Mesenchymal stem cell (in vitro differentiated cells and primary cell): ENCODE data around the gene SFN.
"Not testable (repeated sequence)": the region's sequence is repeated elsewhere in the genome, so short reads cannot be mapped to it uniquely, and the experiment has no call there.

ENCODE experiments used
- DNase-seq: peaks from one replicate; pipeline ENCODE4 v3.0.0-alpha.2; 2013
- H2AFZ ChIP-seq: one replicate; pipeline ENCODE4 v1.6.1; 2013; ENCODE audit warnings: low read depth, mild to moderate bottlenecking, control low read depth, inconsistent platforms, low read length, moderate library complexity
- H2AK5ac ChIP-seq: 2 replicates; pipeline ENCODE4 v1.6.1; 2013; ENCODE audit warnings: low read length, moderate library complexity, mild to moderate bottlenecking, inconsistent platforms; ENCODE audit not compliant: severe bottlenecking
- H2BK120ac ChIP-seq: one replicate; pipeline ENCODE4 v1.6.1; 2013; ENCODE audit warnings: low read depth, mild to moderate bottlenecking, inconsistent platforms, low read length, moderate library complexity
- H2BK12ac ChIP-seq, 2 experiments: one replicate each; pipeline ENCODE4 v1.6.1; 2013; ENCODE audit warnings: inconsistent platforms in 2 of 2, low read length in 2 of 2, mild to moderate bottlenecking in 2 of 2, moderate library complexity in 2 of 2, control low read depth in 1 of 2
- H2BK15ac ChIP-seq: one replicate; pipeline ENCODE4 v1.6.1; 2013; ENCODE audit warnings: mild to moderate bottlenecking, low read depth, inconsistent platforms; ENCODE audit not compliant: poor library complexity, severe bottlenecking
- H2BK5ac ChIP-seq: 2 replicates; pipeline ENCODE4 v1.6.1; 2013; ENCODE audit warnings: low read depth, mild to moderate bottlenecking, low read length, control low read depth, inconsistent platforms; ENCODE audit not compliant: poor library complexity, severe bottlenecking
- H3K14ac ChIP-seq, 2 experiments: one replicate each; pipeline ENCODE4 v1.6.1; 2013; ENCODE audit warnings: inconsistent platforms in 2 of 2, low read length in 2 of 2, control low read depth in 1 of 2, mild to moderate bottlenecking in 1 of 2, moderate library complexity in 1 of 2
- H3K18ac ChIP-seq, 2 experiments: one replicate each; pipeline ENCODE4 v1.6.1; 2013; ENCODE audit warnings: inconsistent platforms in 2 of 2, low read length in 2 of 2, control low read depth in 1 of 2, low read depth in 1 of 2, mild to moderate bottlenecking in 1 of 2
- H3K23ac ChIP-seq, 2 experiments: one replicate each; pipeline ENCODE4 v1.6.1; 2013; ENCODE audit warnings: inconsistent platforms in 2 of 2, low read length in 2 of 2, mild to moderate bottlenecking in 2 of 2, moderate library complexity in 2 of 2, control low read depth in 1 of 2
- H3K27ac ChIP-seq: 2 replicates; pipeline ENCODE4 v1.5.1; 2013; ENCODE audit warnings: mild to moderate bottlenecking, moderate library complexity, low read length, control low read depth, inconsistent platforms; ENCODE audit not compliant: poor library complexity, severe bottlenecking
- H3K27me3 ChIP-seq, 2 experiments: 2 replicates each; pipeline versions ENCODE4 v1.6.1 to v1.7.0; 2013; ENCODE audit warnings: low read length in 2 of 2, mild to moderate bottlenecking in 2 of 2, moderate library complexity in 2 of 2, control low read depth in 1 of 2, inconsistent platforms in 1 of 2; ENCODE audit not compliant: control insufficient read depth in 1 of 2, insufficient read depth in 1 of 2
- H3K36me3 ChIP-seq, 2 experiments: 2 replicates each; pipeline versions ENCODE4 v1.6.1 to v1.7.0; 2013; ENCODE audit warnings: low read length in 2 of 2, control low read depth in 1 of 2, inconsistent platforms in 1 of 2, low read depth in 1 of 2, mild to moderate bottlenecking in 1 of 2; ENCODE audit not compliant: insufficient read depth in 2 of 2, control insufficient read depth in 1 of 2
- H3K4ac ChIP-seq, 2 experiments: one replicate each; pipeline ENCODE4 v1.6.1; 2013; ENCODE audit warnings: inconsistent platforms in 2 of 2, low read length in 2 of 2, mild to moderate bottlenecking in 2 of 2, moderate library complexity in 2 of 2, control low read depth in 1 of 2, low read depth in 1 of 2
- H3K4me1 ChIP-seq: 2 replicates; pipeline ENCODE4 v1.6.1; 2013; ENCODE audit warnings: low read depth, low read length, control low read depth; ENCODE audit not compliant: control insufficient read depth, insufficient read depth
- H3K4me2 ChIP-seq: 2 replicates; pipeline ENCODE4 v1.6.1; 2013; ENCODE audit warnings: low read length, mild to moderate bottlenecking, inconsistent platforms; ENCODE audit not compliant: poor library complexity, severe bottlenecking
- H3K4me3 ChIP-seq, 2 experiments: 2 replicates each; pipeline versions ENCODE4 v1.5.1 to v1.7.0; 2013; ENCODE audit warnings: low read length in 2 of 2, mild to moderate bottlenecking in 2 of 2, control low read depth in 1 of 2, low read depth in 1 of 2; ENCODE audit not compliant: insufficient read depth in 1 of 2
- H3K79me1 ChIP-seq: replicated peaks from 2 replicates; pipeline ENCODE4 v1.6.1; 2013; ENCODE audit warnings: mild to moderate bottlenecking, control low read depth, low read length, inconsistent platforms; ENCODE audit not compliant: poor library complexity, severe bottlenecking
- H3K9ac ChIP-seq: 2 replicates; pipeline ENCODE4 v1.7.0; 2013; ENCODE audit warnings: mild to moderate bottlenecking, low read length, moderate library complexity
- H3K9me3 ChIP-seq: 2 replicates; pipeline ENCODE4 v1.7.0; 2013; ENCODE audit warnings: mild to moderate bottlenecking, low read length; ENCODE audit not compliant: control insufficient read depth
- H4K8ac ChIP-seq: one replicate; pipeline ENCODE4 v1.6.1; 2013; ENCODE audit warnings: inconsistent platforms, mild to moderate bottlenecking, low read length, moderate library complexity
- H4K91ac ChIP-seq: one replicate; pipeline ENCODE4 v1.6.1; 2013; ENCODE audit warnings: mild to moderate bottlenecking, low read length, inconsistent platforms
- WGBS: methylation state at CpG from one replicate; pipeline ENCODE4 v1.1.7; 2013; ENCODE audit warnings: mixed read lengths; 5-methylcytosine and 5-hydroxymethylcytosine counted together

SFN gene

DNA sequence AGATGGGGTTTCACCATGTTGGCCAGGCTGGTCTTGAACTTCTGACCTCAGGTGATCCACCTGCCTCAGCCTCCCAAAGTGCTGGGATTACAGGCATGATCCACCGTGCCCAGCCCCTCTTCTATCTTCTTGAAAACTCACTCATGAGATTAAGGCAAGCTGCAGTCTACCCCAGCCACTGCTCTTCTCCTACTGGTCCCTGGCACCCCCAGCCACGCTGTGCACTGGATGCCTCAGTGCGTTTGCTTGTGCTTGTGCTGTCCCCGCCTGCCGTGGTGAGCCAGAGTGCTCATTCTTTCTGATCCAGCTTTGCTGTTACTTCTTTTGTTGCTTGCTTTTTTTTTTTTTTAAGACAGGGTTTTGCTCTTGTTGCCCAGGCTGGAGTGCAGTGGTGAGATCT is 25.3 kb upstream of the SFN start:
- H3K9ac ChIP-seq, H2BK120ac ChIP-seq, H4K91ac ChIP-seq, H3K4ac ChIP-seq, H3K9me3 ChIP-seq, H3K14ac ChIP-seq, H3K23ac ChIP-seq, H3K27me3 ChIP-seq, H2BK5ac ChIP-seq, H3K4me2 ChIP-seq, H2AFZ ChIP-seq, H3K18ac ChIP-seq, DNase-seq, H2BK12ac ChIP-seq, H3K4me3 ChIP-seq, H3K27ac ChIP-seq, H2AK5ac ChIP-seq, H2BK15ac ChIP-seq, H4K8ac ChIP-seq: not testable (repeated sequence)
- Histone ChIP-seq H3K79me1 (peaks cover 18% of the 10 kb centered on the region), H3K4me1 (peaks cover 20% of the 10 kb centered on the region), H3K36me3 (peaks cover 58 to 80% of the 10 kb centered on the region in 2 experiments)
- WGBS: 94% methylated on average over 5 of the region's 5 CpGs

DNA sequence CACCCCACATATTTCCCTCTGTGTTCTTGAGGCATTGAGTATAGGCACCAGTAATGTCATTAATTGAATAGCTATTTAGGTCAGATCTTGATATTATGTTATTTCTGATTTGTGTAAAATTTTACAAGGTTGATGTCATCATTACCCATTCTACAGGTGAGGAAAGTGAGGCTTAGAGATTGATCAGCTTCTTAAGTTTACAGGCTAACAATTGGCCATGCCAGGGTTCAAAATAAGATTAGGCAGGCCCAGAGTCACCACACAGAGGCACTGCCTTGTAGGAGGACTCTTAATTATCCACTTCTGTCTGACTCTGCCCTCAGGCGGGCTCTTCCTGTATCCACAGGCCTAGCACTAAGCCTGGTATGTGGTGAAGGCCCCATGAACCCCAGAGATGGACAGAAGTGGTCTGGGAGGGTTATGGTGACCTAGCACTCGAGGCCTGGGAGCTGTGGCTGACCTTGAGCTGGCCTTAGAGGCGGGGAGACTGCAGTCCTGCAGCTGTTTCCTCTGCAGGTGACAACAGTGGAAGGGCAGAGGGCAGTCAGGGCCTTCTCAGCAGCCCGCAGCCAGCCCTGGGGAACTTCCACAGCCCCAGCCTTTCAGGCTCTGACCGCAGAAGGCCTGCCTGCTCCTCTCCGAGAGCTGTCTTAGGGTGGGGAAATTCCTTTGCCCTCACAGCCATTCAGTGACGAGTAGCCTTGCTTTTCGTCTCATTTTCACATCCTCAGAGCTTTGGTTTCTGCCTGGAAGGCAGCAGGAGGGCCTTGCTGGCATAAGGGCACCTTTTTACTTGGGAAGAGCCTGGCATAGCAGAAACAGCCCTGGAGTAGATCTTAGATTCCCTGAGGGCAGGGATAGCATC is 24.2 kb upstream of the SFN start:
- peak overlapping the region; percentile 76 for H3K27ac ChIP-seq
- H3K4me3 ChIP-seq: no peak overlapping the region
- no peak overlapping the region for H3K4me2 ChIP-seq
- H3K18ac ChIP-seq: no peak overlapping the region
- H2BK12ac ChIP-seq: no peak overlapping the region
- H2AFZ ChIP-seq: no peak overlapping the region
- peaks cover 19% of the 10 kb centered on the region for H3K79me1 ChIP-seq
- H3K23ac ChIP-seq: no peak overlapping the region
- no peak overlapping the region for H3K14ac ChIP-seq
- 79% methylated on average over 8 of the region's 8 CpGs for WGBS
- H3K36me3 ChIP-seq: peaks cover 60 to 76% of the 10 kb centered on the region in 2 experiments
- H2AK5ac ChIP-seq: no peak overlapping the region
- DNase-seq: peak; percentile 64
- H3K27me3 ChIP-seq: no peaks in the 10 kb centered on the region
- H4K8ac ChIP-seq: no peak overlapping the region
- no peaks in the 10 kb centered on the region for H3K9me3 ChIP-seq
- H3K9ac ChIP-seq: no peak overlapping the region
- H3K4ac ChIP-seq: no peak overlapping the region
- H2BK15ac ChIP-seq: no peak overlapping the region
- H2BK120ac ChIP-seq: no peak overlapping the region
- H3K4me1 ChIP-seq: peaks cover 16% of the 10 kb centered on the region
- H4K91ac ChIP-seq: no peak overlapping the region
- H2BK5ac ChIP-seq: no peak overlapping the region

DNA sequence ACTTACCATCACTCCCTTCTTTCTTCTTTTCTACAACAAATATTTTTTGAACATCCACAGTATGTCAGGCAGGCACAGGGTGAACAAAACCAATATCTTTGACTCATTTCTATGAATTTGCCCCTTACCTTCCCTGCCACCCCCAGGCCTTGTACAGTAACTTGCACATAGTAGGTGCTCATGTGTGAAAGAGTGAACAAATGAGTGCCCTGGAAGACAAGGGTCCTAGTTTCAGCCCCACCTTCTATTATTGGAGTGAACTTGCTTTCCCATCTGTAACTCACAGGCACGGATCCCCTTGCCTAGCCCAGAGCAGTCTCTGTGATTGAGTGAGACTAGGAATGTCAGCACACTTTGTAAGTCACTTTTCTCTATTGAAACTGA is 23.6 kb upstream of the SFN start:
- H3K27me3 ChIP-seq: no peaks in the 10 kb centered on the region

DNA sequence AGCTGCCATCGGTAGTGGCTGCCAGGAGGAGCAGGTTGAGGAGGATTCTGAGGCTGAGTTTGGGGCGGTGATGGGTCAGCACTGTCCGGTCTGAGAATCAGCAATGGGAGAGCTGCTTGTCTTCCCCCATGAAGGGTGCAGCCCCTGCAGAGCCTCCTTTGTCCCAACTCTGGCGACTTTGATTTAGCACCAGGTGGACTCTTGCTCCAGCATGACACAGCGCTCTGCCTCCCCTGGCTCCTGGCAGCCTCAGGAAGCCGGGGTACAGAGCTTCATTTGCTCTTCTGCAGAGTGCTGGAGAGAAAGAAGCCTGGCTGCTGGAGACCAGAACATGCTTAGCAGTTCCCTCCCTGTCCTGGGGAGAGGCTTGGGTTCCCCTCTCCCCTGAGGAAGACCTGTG is 23.2 kb upstream of the SFN start:
- no peak overlapping the region for H3K18ac ChIP-seq
- 97% methylated on average over 6 of the region's 6 CpGs for WGBS
- H4K8ac ChIP-seq: no peak overlapping the region
- H4K91ac ChIP-seq: no peak overlapping the region
- H3K9me3 ChIP-seq: no peaks in the 10 kb centered on the region
- peak overlapping the region; percentile 76 for H3K27ac ChIP-seq
- no peak overlapping the region for H3K9ac ChIP-seq
- no peak overlapping the region for H2AFZ ChIP-seq
- no peak overlapping the region for H3K4ac ChIP-seq
- no peaks in the 10 kb centered on the region for H3K27me3 ChIP-seq
- DNase-seq: no peak
- H2AK5ac ChIP-seq: peak overlapping the region; percentile 61
- H3K14ac ChIP-seq: no peak overlapping the region
- H3K36me3 ChIP-seq: peaks cover 50 to 72% of the 10 kb centered on the region in 2 experiments
- H3K23ac ChIP-seq: no peak overlapping the region
- H3K79me1 ChIP-seq: peaks cover 13% of the 10 kb centered on the region
- H3K4me1 ChIP-seq: peaks cover 12% of the 10 kb centered on the region
- no peak overlapping the region for H3K4me3 ChIP-seq
- H2BK5ac ChIP-seq: no peak overlapping the region
- no peak overlapping the region for H2BK15ac ChIP-seq
- H2BK120ac ChIP-seq: no peak overlapping the region
- H2BK12ac ChIP-seq: no peak overlapping the region
- H3K4me2 ChIP-seq: no peak overlapping the region

More for the DNA sequence above, 23.6 kb upstream of the SFN start:
- Histone ChIP-seq H3K27ac (peak overlapping the region; percentile 76), H2BK5ac (no peak overlapping the region), H3K36me3 (peaks cover 55 to 75% of the 10 kb centered on the region in 2 experiments), H2AFZ (no peak overlapping the region), H2BK15ac (no peak overlapping the region), H4K91ac (no peak overlapping the region), H2BK12ac (no peak overlapping the region), H3K4me1 (peaks cover 12% of the 10 kb centered on the region), H2AK5ac (no peak overlapping the region), H3K4ac (no peak overlapping the region), H3K4me2 (no peak overlapping the region), H3K18ac (no peak overlapping the region), H3K79me1 (peaks cover 14% of the 10 kb centered on the region), H3K9me3 (no peaks in the 10 kb centered on the region), H3K14ac (no peak overlapping the region), H3K4me3 (no peak overlapping the region), H3K23ac (no peak overlapping the region), H3K9ac (no peak overlapping the region), H2BK120ac (no peak overlapping the region), H4K8ac (no peak overlapping the region)
- DNase-seq: no peak
- WGBS: 100% methylated on average over 1 of the region's 1 CpG
